ENCODE data around the gene CELF6. TPM values are rescaled to one million over a fixed set of nuclear protein-coding genes. Genes with fewer than 3 reads are reported as not detected.

The CELF6 gene
- total RNA-seq, 6 donors from 2014 or later = 0.61 to 29.3 (median 3.4) TPM

GRCh38 chr15:72272213-72272996, 47.6 kb downstream of the CELF6 start, which contains the start of gene PARP6:
Gene PARP6 (minus strand): TSS chr15:72272554. CDS start chr15:72267477, 5,077 bp downstream.
- TF ChIP-seq EP300 (IDR thresholded peaks at IDR 0.05) = no peak
- TF ChIP-seq CTCF (IDR thresholded peaks at IDR 0.05) = peak; percentile 60 to 95 (median 80)
- TF ChIP-seq POLR2AphosphoS5 (IDR thresholded peaks at IDR 0.05) = peak; percentile 68 to 92
- peak in 2 of 4 donors; percentile 72 for TF ChIP-seq POLR2A (IDR thresholded peaks at IDR 0.05)
- H3K4me1 ChIP-seq = peaks cover 12 to 21% (median 17%) of the 10 kb centered on the region in 4 donors
- H3K4me3 ChIP-seq = peak within 1 kb of the TSS; percentile 68 to 93 (median 75)
- DNase-seq (peak; percentile 98 to 100), ATAC-seq (ENCODE audit: low FRiP score in 2 of 2) (peak; percentile 100)
- H3K27me3 ChIP-seq = no peaks in the 10 kb centered on the region
- peak within 1 kb of the TSS; percentile 86 to 95 (median 91) for H3K27ac ChIP-seq
- H3K9me3 ChIP-seq = no peaks in the 10 kb centered on the region
- H3K36me3 ChIP-seq = peaks cover 0 to 14% (median 7%) of the 10 kb centered on the region in 4 donors
- 0 to 4% methylated on average over 12 to 64 of the region's 82 CpGs for WGBS, 2 donors

GRCh38 chr15:72271895-72272212, 48.1 kb downstream of the CELF6 start:
- 4 to 17% methylated on average over 2 to 13 of the region's 13 CpGs for WGBS, 2 donors
- DNase-seq (no peak), ATAC-seq (ENCODE audit: low FRiP score in 2 of 2) (peak in 1 of 2 donors; percentile 5)
- peak overlapping the region; percentile 68 to 93 (median 75) for H3K4me3 ChIP-seq
- no peak for TF ChIP-seq POLR2A (IDR thresholded peaks at IDR 0.05)
- TF ChIP-seq EP300 (IDR thresholded peaks at IDR 0.05) = no peak
- no peak for TF ChIP-seq CTCF (IDR thresholded peaks at IDR 0.05)
- TF ChIP-seq POLR2AphosphoS5 (IDR thresholded peaks at IDR 0.05) = no peak
- peaks cover under 1 to 19% (median 12%) of the 10 kb centered on the region in 4 donors for H3K36me3 ChIP-seq
- H3K4me1 ChIP-seq = peaks cover 12 to 21% (median 17%) of the 10 kb centered on the region in 4 donors
- no peaks in the 10 kb centered on the region for H3K9me3 ChIP-seq
- no peaks in the 10 kb centered on the region for H3K27me3 ChIP-seq
- H3K27ac ChIP-seq = peak overlapping the region; percentile 86 to 95 (median 91)

GRCh38 chr15:72271221-72271620, 48.7 kb downstream of the CELF6 start:
- H3K4me1 ChIP-seq = peaks cover 12 to 21% (median 17%) of the 10 kb centered on the region in 4 donors
- ATAC-seq (ENCODE audit: low FRiP score in 2 of 2) = no peak
- no peaks in the 10 kb centered on the region for H3K27me3 ChIP-seq
- 74 to 82% methylated on average over 4 of the region's 4 CpGs for WGBS, 2 donors
- H3K9me3 ChIP-seq = no peaks in the 10 kb centered on the region
- TF ChIP-seq POLR2AphosphoS5 (IDR thresholded peaks at IDR 0.05) (no peak), EP300 (IDR thresholded peaks at IDR 0.05) (no peak), POLR2A (IDR thresholded peaks at IDR 0.05) (no peak), CTCF (IDR thresholded peaks at IDR 0.05) (no peak)
- no peak overlapping the region for H3K27ac ChIP-seq
- no peak for DNase-seq
- H3K36me3 ChIP-seq = peaks cover 7 to 26% (median 18%) of the 10 kb centered on the region in 4 donors
- peak overlapping the region in 2 of 4 donors; percentile 76 to 93 for H3K4me3 ChIP-seq

- Histone ChIP-seq H3K9me3 (no peaks in the 10 kb centered on the region), H3K27ac (no peak overlapping the region), H3K4me3 (no peak overlapping the region), H3K4me1 (peaks cover 12 to 21% (median 17%) of the 10 kb centered on the region in 4 donors), H3K36me3 (peaks cover 22 to 40% (median 33%) of the 10 kb centered on the region in 4 donors), H3K27me3 (no peaks in the 10 kb centered on the region)
- no peak for ATAC-seq (ENCODE audit: low FRiP score in 2 of 2)
- DNase-seq = no peak
- WGBS, 2 donors = 96 to 99% methylated on average over 4 of the region's 4 CpGs
- TF ChIP-seq EP300 (IDR thresholded peaks at IDR 0.05) (no peak), POLR2A (IDR thresholded peaks at IDR 0.05) (no peak), CTCF (IDR thresholded peaks at IDR 0.05) (no peak), POLR2AphosphoS5 (IDR thresholded peaks at IDR 0.05) (no peak)
These were observed 50.2 kb downstream of the CELF6 start for GRCh38 chr15:72269739-72270138.
